Activated CD8-positive, alpha-beta T cell treated with anti-CD3 and anti-CD28 coated beads, Interleukin-2, amount 10 ng/mL, durations not matched to agents 7 days and 5 days (primary cell): ENCODE results near the gene SACS. TPM values are rescaled to one million over a fixed set of nuclear protein-coding genes. Genes with fewer than 3 reads are reported as not detected.
A peak's percentile ranks its signal among the peaks of the same experiment; 100 is the strongest.

ENCODE experiments used
- ATAC-seq: fragments of 150-1000 bp; cut with Tn5 transposase; one replicate; pipeline ENCODE4 v1.10.0; 2021; ENCODE audit warnings: moderate library complexity
- CTCF ChIA-PET: fragments of 350-600 bp; sonication (Branson Sonifier 250); formaldehyde crosslinking; loops from one replicate; lab custom pipeline; 2021; ENCODE audit warnings: antibody characterized with exemption; lab: Charles Lee
- POLR2A ChIA-PET: fragments of 350-600 bp; sonication (Branson Sonifier 250); formaldehyde crosslinking; loops from one replicate; lab custom pipeline; 2021; ENCODE audit warnings: antibody characterized with exemption; lab: Charles Lee
- DNase-seq: peaks from one replicate; pipeline ENCODE4 v3.0.0-alpha.2; 2020
- H3K27ac Mint-ChIP-seq: one replicate; pipeline ENCODE4 v1.8.0; 2021; ENCODE audit warnings: mild to moderate bottlenecking, mixed read lengths
- H3K27me3 Mint-ChIP-seq: one replicate; pipeline ENCODE4 v1.8.0; 2021; ENCODE audit warnings: low read depth, mixed read lengths
- H3K36me3 Mint-ChIP-seq: one replicate; pipeline ENCODE4 v1.8.0; 2021; ENCODE audit warnings: low read depth, mixed read lengths
- H3K4me1 Mint-ChIP-seq: one replicate; pipeline ENCODE4 v1.8.0; 2021; ENCODE audit warnings: low read depth, mixed read lengths
- H3K4me3 Mint-ChIP-seq: one replicate; pipeline ENCODE4 v1.8.0; 2021; ENCODE audit warnings: mild to moderate bottlenecking, mixed read lengths
- H3K9me3 Mint-ChIP-seq: one replicate; pipeline ENCODE4 v1.8.0; 2022; ENCODE audit warnings: mixed read lengths; ENCODE audit not compliant: insufficient read depth
- total RNA-seq, 2 experiments: library from RNA; stranded (reverse); gene quantifications; one replicate each; pipeline ENCODE4 v1.2.3, GENCODE V29; 2021

SACS gene
- total RNA-seq, 2 experiments from 2014 or later, result 30.6 to 32.4 TPM

DNA sequence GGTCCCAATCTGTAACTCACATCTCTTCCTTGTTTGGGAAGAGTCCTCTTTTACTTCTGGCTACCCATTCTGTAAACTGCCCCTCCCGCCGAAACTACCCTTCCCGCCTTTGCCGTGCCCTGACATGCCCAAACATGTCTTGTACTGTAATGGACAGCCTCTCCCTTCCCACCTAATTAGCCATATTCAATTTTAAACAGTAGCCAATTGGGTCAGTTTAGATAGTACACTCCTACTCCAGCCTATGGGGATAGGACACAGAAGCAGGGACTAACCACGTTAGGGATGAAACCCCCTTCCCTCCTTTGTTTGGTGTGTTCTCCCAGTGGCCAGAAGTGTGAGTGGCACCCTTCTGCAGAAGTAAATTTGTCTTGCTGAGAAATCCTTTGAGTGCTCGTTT is 34.2 kb downstream of the SACS start:
- ATAC-seq, result no peak
- peaks cover 6% of the 10 kb centered on the region for H3K27me3 Mint-ChIP-seq
- H3K4me1 Mint-ChIP-seq, result peaks cover 1% of the 10 kb centered on the region
- no peak overlapping the region for H3K4me3 Mint-ChIP-seq
- no peak for DNase-seq
- H3K27ac Mint-ChIP-seq, result no peak overlapping the region
- ChIA-PET POLR2A (no interaction called here), CTCF (no interaction called here)
- H3K9me3 Mint-ChIP-seq, result no peaks in the 10 kb centered on the region
- peaks cover 5% of the 10 kb centered on the region for H3K36me3 Mint-ChIP-seq

DNA sequence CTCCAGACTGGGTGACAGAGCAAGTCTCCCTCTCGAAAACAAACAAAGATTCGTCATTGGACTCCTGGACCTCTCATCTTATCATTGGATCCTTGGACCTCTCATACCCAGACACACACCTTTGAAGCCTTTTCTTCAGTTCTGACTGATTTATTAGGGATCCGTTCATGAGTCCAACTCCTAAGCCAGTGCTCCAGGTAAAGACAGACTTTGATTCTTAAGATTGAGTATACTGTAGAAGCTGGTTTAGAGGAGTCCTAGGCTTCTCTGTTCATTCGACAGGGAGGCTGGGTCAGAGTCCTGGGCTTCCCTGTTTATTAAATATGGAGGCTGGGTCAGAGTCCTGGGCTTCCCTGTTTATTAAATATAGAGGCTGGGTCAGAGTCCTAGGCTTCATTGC is 38.7 kb downstream of the SACS start:
- POLR2A ChIA-PET, result no interaction called here
- H3K27ac Mint-ChIP-seq, result no peak overlapping the region
- CTCF ChIA-PET, result no interaction called here
- no peaks in the 10 kb centered on the region for H3K9me3 Mint-ChIP-seq
- ATAC-seq, result no peak
- H3K36me3 Mint-ChIP-seq, result peaks cover 5% of the 10 kb centered on the region
- H3K4me1 Mint-ChIP-seq, result peaks cover 1% of the 10 kb centered on the region
- no peak overlapping the region for H3K4me3 Mint-ChIP-seq
- no peaks in the 10 kb centered on the region for H3K27me3 Mint-ChIP-seq
- DNase-seq, result no peak

- no peaks in the 10 kb centered on the region for H3K36me3 Mint-ChIP-seq
- ChIA-PET POLR2A (no interaction called here), CTCF (no interaction called here)
- no peak overlapping the region for H3K27ac Mint-ChIP-seq
- H3K9me3 Mint-ChIP-seq, result no peaks in the 10 kb centered on the region
- ATAC-seq (no peak), DNase-seq (no peak)
- peaks cover 2% of the 10 kb centered on the region for H3K27me3 Mint-ChIP-seq
- H3K4me1 Mint-ChIP-seq, result no peaks in the 10 kb centered on the region
- H3K4me3 Mint-ChIP-seq, result no peak overlapping the region
These were observed 40.4 kb downstream of the SACS start for GRCh38 chr13:23392925-23393645.

GRCh38 chr13:23392313-23392712 is 41.2 kb downstream of the SACS start:
- Mint-ChIP-seq H3K4me1 (no peaks in the 10 kb centered on the region), H3K27ac (no peak overlapping the region), H3K36me3 (no peaks in the 10 kb centered on the region), H3K9me3 (no peaks in the 10 kb centered on the region), H3K4me3 (no peak overlapping the region), H3K27me3 (peaks cover 2% of the 10 kb centered on the region)
- ChIA-PET CTCF (no interaction called here), POLR2A (no interaction called here)
- DNase-seq, result no peak
- ATAC-seq, result no peak

DNA sequence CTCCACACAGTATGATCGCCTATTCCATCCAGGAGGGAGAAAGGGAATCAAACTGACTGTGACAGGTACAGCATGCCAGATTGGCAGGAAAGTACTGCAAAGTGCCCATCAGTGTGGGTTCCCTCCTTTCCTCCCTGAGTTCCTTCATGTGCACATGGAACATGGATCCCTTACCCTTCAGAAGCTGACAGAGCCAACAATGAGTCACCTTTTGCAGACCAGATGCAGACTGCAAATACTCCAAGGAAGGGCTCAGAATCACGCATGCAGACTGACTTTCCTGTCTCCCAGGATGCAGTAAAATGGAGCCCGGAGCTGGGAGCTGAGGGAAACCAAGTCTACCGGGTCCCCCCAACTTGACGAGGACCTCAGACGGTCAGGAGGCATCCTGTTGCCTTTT is 41.8 kb downstream of the SACS start:
- Mint-ChIP-seq H3K27ac (no peak overlapping the region), H3K36me3 (peaks cover under 1% of the 10 kb centered on the region), H3K9me3 (no peaks in the 10 kb centered on the region), H3K4me1 (peaks cover 4% of the 10 kb centered on the region), H3K4me3 (no peak overlapping the region), H3K27me3 (peaks cover 2% of the 10 kb centered on the region)
- DNase-seq (no peak), ATAC-seq (no peak)
- CTCF ChIA-PET, result no interaction called here
- POLR2A ChIA-PET, result interaction anchor here (0.6 kb wide), 1 partner anchor 511 kb away, joined by 3 read pairs; no protein-coding TSS in a partner anchor

- peaks cover 17% of the 10 kb centered on the region for H3K4me1 Mint-ChIP-seq
- H3K36me3 Mint-ChIP-seq, result peaks cover 3% of the 10 kb centered on the region
- H3K9me3 Mint-ChIP-seq, result no peaks in the 10 kb centered on the region
- ATAC-seq (no peak), DNase-seq (no peak)
- peak overlapping the region; percentile 48 for H3K27ac Mint-ChIP-seq
- ChIA-PET CTCF (interaction anchor here (0.7 to 1.4 kb wide), 2 partner anchors 20 to 63 kb away, joined by 3 read pairs; no protein-coding TSS in a partner anchor), POLR2A (no interaction called here)
- H3K27me3 Mint-ChIP-seq, result peaks cover 12% of the 10 kb centered on the region
- no peak overlapping the region for H3K4me3 Mint-ChIP-seq
These were observed 47.0 kb downstream of the SACS start for GRCh38 chr13:23386533-23386932.

- H3K4me3 Mint-ChIP-seq, result no peak overlapping the region
- ATAC-seq (no peak), DNase-seq (no peak)
- ChIA-PET CTCF (interaction anchor here (0.7 to 1.4 kb wide), 2 partner anchors 21 to 63 kb away, joined by 3 read pairs; no protein-coding TSS in a partner anchor), POLR2A (no interaction called here)
- H3K36me3 Mint-ChIP-seq, result peaks cover 3% of the 10 kb centered on the region
- H3K27ac Mint-ChIP-seq, result peak overlapping the region; percentile 48
- H3K9me3 Mint-ChIP-seq, result no peaks in the 10 kb centered on the region
- peaks cover 12% of the 10 kb centered on the region for H3K27me3 Mint-ChIP-seq
- H3K4me1 Mint-ChIP-seq, result peaks cover 17% of the 10 kb centered on the region
These were observed 47.6 kb downstream of the SACS start for GRCh38 chr13:23385931-23386330.

GRCh38 chr13:23384111-23384510 is 49.4 kb downstream of the SACS start:
- POLR2A ChIA-PET, result no interaction called here
- H3K27me3 Mint-ChIP-seq, result peaks cover 10% of the 10 kb centered on the region
- no peak for DNase-seq
- ATAC-seq, result no peak
- H3K9me3 Mint-ChIP-seq, result no peaks in the 10 kb centered on the region
- H3K27ac Mint-ChIP-seq, result no peak overlapping the region
- H3K36me3 Mint-ChIP-seq, result peaks cover 3% of the 10 kb centered on the region
- H3K4me3 Mint-ChIP-seq, result no peak overlapping the region
- H3K4me1 Mint-ChIP-seq, result peaks cover 29% of the 10 kb centered on the region
- CTCF ChIA-PET, result no interaction called here

DNA sequence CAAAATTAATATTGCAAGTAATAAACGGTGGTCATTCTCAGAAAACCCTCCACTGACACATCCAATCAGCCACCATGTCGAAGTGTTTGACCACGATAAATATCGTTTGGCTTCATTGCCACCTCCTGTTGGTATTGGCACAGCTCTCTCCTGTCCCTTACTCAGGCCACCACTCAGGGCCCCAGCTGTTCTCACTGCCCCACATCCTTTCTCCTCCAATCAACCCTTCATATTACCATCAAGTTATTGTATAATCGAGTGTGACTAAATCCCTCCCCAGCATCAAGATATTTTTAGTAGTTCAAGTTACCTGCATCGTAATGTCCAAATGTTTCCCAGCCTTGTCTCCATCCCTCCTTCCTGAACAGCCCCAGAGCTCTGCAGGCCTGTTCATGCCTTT is 50.4 kb downstream of the SACS start:
- Mint-ChIP-seq H3K4me1 (peaks cover 39% of the 10 kb centered on the region), H3K9me3 (no peaks in the 10 kb centered on the region), H3K36me3 (peaks cover 4% of the 10 kb centered on the region), H3K4me3 (no peak overlapping the region), H3K27me3 (peaks cover 10% of the 10 kb centered on the region), H3K27ac (no peak overlapping the region)
- CTCF ChIA-PET, result no interaction called here
- DNase-seq (no peak), ATAC-seq (no peak)
- POLR2A ChIA-PET, result no interaction called here

DNA sequence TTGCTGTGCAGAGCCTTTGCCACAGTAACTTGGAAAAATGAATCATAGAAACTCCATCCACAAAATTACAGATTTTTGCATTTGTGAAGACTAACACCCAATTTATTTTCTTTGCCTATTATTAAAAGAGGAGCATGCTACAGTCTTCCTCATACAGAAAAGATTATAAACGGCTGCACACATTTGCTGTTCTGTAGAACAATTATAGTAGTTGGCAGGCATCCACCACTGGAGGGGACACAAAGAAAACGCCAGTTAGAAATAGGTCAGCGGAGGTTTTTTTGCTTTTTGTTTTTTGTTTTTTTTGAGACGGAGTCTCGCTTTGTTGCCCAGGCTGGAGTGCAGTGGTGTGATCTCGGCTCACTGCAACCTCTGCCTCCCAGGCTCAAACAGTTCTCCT is 51.6 kb downstream of the SACS start:
- DNase-seq (no peak), ATAC-seq (no peak)
- Mint-ChIP-seq H3K27ac (no peak overlapping the region), H3K4me1 (peaks cover 49% of the 10 kb centered on the region), H3K27me3 (peaks cover 10% of the 10 kb centered on the region), H3K4me3 (no peak overlapping the region), H3K9me3 (no peaks in the 10 kb centered on the region), H3K36me3 (peaks cover 4% of the 10 kb centered on the region)
- CTCF ChIA-PET, result no interaction called here
- POLR2A ChIA-PET, result no interaction called here

GRCh38 chr13:23380534-23380933 is 53.0 kb downstream of the SACS start:
- no peak overlapping the region for H3K27ac Mint-ChIP-seq
- DNase-seq (no peak), ATAC-seq (no peak)
- no peaks in the 10 kb centered on the region for H3K9me3 Mint-ChIP-seq
- peaks cover 1% of the 10 kb centered on the region for H3K36me3 Mint-ChIP-seq
- CTCF ChIA-PET, result no interaction called here
- H3K4me3 Mint-ChIP-seq, result no peak overlapping the region
- POLR2A ChIA-PET, result no interaction called here
- peaks cover 10% of the 10 kb centered on the region for H3K27me3 Mint-ChIP-seq
- H3K4me1 Mint-ChIP-seq, result peaks cover 47% of the 10 kb centered on the region

DNA sequence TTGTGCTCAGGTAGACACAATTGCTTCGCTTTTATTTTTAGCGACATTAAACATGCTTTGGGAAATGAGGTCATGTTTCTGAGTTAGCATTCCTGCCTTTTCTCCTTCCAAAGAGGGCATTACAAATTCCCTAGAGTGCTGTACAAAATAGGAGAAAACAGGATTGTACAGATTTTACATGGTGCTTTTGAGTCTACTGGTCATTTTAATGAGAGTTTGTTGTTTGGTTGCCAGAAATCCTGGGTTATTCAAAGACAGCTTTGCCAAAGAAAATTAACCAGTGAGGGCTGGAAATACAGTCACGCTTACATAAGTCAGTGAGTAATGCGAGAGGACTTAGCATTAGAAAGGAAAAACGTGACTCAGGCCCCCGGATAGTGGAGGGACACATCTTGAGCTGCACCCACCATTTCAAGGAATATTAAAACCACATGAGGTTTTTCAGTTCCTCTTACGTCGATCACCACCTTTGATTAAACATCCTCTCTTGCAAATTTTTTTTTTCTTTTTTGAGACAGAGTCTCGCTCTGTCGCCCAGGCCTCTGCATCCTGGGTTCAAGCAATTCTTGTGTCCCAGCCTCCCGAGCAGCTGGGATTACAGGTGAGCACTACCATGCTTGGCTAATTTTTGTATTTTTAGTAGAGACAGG is 55.4 kb downstream of the SACS start:
- Mint-ChIP-seq H3K4me1 (peaks cover 53% of the 10 kb centered on the region), H3K9me3 (no peaks in the 10 kb centered on the region), H3K36me3 (peaks cover 8% of the 10 kb centered on the region), H3K27ac (peak overlapping the region; percentile 27), H3K4me3 (peak overlapping the region; percentile 41), H3K27me3 (peaks cover 2% of the 10 kb centered on the region)
- DNase-seq, result peak; percentile 60
- no peak for ATAC-seq
- ChIA-PET CTCF (interaction anchor here (1.6 kb wide), 1 partner anchor 29 kb away, joined by 4 read pairs; no protein-coding TSS in a partner anchor), POLR2A (interaction anchor here (0.7 kb wide), 1 partner anchor 43 kb away, joined by 4 read pairs; no protein-coding TSS in a partner anchor)
